ENCODE measurements around the gene UNC5A. TPM values are rescaled to one million over a fixed set of nuclear protein-coding genes. Genes with fewer than 3 reads are reported as not detected.

Gene UNC5A
- total RNA-seq, 4 donors from 2014 or later = 0.48 TPM; not detected in 3

DNA sequence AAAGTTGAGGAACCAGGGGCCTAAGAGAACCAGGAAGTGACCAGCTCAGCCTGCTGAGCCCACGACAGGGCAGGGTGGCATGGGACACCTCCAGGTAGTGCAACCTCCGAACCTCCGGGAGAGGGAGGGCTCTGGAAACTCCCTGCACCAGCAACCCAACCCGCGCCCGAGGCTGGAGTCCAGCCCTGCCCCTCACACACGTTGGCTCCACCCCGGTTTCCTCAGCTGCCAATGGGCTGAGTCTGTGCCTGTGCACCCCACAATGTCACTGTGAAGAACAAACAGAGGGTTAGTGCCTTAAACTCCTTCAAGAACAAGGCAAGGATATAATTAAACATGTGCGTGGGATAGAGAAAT lies 17.0 kb upstream of the UNC5A start:
- Histone ChIP-seq H3K27me3 (peaks cover 0 to 5% of the 10 kb centered on the region in 2 donors), H3K4me1 (no peaks in the 10 kb centered on the region), H3K27ac (no peak overlapping the region), H3K4me3 (no peak overlapping the region), H3K9me3 (no peaks in the 10 kb centered on the region), H3K36me3 (no peaks in the 10 kb centered on the region)
- TF ChIP-seq POLR2A (IDR thresholded peaks at IDR 0.05) = no peak
- TF ChIP-seq, protein P1, sequence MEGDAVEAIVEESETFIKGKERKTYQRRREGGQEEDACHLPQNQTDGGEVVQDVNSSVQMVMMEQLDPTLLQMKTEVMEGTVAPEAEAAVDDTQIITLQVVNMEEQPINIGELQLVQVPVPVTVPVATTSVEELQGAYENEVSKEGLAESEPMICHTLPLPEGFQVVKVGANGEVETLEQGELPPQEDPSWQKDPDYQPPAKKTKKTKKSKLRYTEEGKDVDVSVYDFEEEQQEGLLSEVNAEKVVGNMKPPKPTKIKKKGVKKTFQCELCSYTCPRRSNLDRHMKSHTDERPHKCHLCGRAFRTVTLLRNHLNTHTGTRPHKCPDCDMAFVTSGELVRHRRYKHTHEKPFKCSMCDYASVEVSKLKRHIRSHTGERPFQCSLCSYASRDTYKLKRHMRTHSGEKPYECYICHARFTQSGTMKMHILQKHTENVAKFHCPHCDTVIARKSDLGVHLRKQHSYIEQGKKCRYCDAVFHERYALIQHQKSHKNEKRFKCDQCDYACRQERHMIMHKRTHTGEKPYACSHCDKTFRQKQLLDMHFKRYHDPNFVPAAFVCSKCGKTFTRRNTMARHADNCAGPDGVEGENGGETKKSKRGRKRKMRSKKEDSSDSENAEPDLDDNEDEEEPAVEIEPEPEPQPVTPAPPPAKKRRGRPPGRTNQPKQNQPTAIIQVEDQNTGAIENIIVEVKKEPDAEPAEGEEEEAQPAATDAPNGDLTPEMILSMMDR (IDR thresholded peaks at IDR 0.05) = no peak
- DNase-seq = no peak
- intact Hi-C loops (cut with DNase I; ENCODE audit: low total_unique reads) = no loop called here

DNA sequence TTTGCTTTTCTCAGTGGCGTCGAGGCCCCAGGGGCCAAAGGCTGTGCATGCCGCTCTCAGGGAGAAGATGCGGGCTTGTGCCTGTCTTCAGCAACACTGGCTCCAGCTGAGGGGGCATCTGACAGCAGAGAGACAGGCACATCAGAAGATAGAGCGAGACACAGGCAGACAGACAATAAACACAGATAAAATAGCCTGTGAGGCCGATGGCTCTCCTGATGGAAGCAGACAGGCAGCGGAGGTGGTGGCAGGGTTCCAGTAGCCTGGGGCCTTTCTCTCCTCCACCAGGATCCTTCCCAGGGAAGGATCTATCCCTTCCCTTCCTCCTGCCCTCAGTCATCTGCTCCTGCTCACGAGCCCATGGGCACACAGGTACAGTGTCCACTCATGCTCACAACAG lies 16.6 kb upstream of the UNC5A start:
- TF ChIP-seq, protein P1 (IDR thresholded peaks at IDR 0.05) = no peak
- TF ChIP-seq POLR2A (IDR thresholded peaks at IDR 0.05) = no peak
- Histone ChIP-seq H3K4me3 (no peak overlapping the region), H3K4me1 (no peaks in the 10 kb centered on the region), H3K27me3 (peaks cover 0 to 5% of the 10 kb centered on the region in 2 donors), H3K27ac (no peak overlapping the region), H3K36me3 (no peaks in the 10 kb centered on the region), H3K9me3 (no peaks in the 10 kb centered on the region)
- intact Hi-C loops (cut with DNase I; ENCODE audit: low total_unique reads) = no loop called here
- DNase-seq = no peak

GRCh38 chr5:176794509-176794908 lies 15.8 kb upstream of the UNC5A start:
- Histone ChIP-seq H3K27ac (no peak overlapping the region), H3K27me3 (peaks cover 0 to 5% of the 10 kb centered on the region in 2 donors), H3K9me3 (no peaks in the 10 kb centered on the region), H3K36me3 (no peaks in the 10 kb centered on the region), H3K4me1 (no peaks in the 10 kb centered on the region), H3K4me3 (no peak overlapping the region)
- intact Hi-C loops (cut with DNase I; ENCODE audit: low total_unique reads) = no loop called here
- no peak for TF ChIP-seq POLR2A (IDR thresholded peaks at IDR 0.05)
- TF ChIP-seq, protein P1 (IDR thresholded peaks at IDR 0.05) = no peak
- DNase-seq = no peak

DNA sequence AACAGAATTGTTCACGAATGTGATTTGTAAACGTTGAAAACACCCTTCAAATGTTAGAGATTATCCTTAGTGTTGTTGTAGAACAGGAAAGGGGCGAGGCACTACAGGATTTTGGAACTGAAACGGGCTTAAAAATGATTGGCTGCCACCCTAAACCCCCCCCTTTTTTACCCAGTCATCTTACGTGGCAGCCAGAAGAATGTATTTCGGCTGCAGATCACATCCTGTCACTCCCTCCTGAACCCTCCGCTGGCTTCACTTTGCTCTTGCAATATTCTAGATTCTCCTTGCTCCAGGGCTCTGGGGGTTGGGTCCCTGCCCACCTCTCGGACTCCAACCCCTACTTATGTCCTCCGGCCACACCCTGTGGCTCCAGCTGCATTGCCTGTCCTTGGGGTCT lies 13.9 kb upstream of the UNC5A start:
- Histone ChIP-seq H3K4me1 (no peaks in the 10 kb centered on the region), H3K27me3 (peaks cover 0 to 5% of the 10 kb centered on the region in 2 donors), H3K27ac (no peak overlapping the region), H3K4me3 (no peak overlapping the region), H3K9me3 (no peaks in the 10 kb centered on the region), H3K36me3 (no peaks in the 10 kb centered on the region)
- intact Hi-C loops (cut with DNase I; ENCODE audit: low total_unique reads) = no loop called here
- TF ChIP-seq, protein P1 (IDR thresholded peaks at IDR 0.05) = no peak
- no peak for TF ChIP-seq POLR2A (IDR thresholded peaks at IDR 0.05)
- DNase-seq = no peak

GRCh38 chr5:176796970-176797369 lies 13.4 kb upstream of the UNC5A start:
- peaks cover 0 to 5% of the 10 kb centered on the region in 2 donors for H3K27me3 ChIP-seq
- TF ChIP-seq POLR2A (IDR thresholded peaks at IDR 0.05) = no peak
- TF ChIP-seq, protein P1 (IDR thresholded peaks at IDR 0.05) = no peak

More at GRCh38 chr5:176796970-176797369, 13.4 kb upstream of the UNC5A start:
- H3K4me3 ChIP-seq = no peak overlapping the region
- H3K27ac ChIP-seq = no peak overlapping the region
- no peaks in the 10 kb centered on the region for H3K4me1 ChIP-seq
- H3K36me3 ChIP-seq = no peaks in the 10 kb centered on the region
- intact Hi-C loops (cut with DNase I; ENCODE audit: low total_unique reads) = no loop called here
- no peak for DNase-seq
- no peaks in the 10 kb centered on the region for H3K9me3 ChIP-seq

Data from uterus (tissue), 4 donors.